Astrocyte (in vitro differentiated cells and primary cell): ENCODE measurements around the gene PPP6R2. TPM values are rescaled to one million over a fixed set of nuclear protein-coding genes. Genes with fewer than 3 reads are reported as not detected.

Experiments used
- DNase-seq: peaks from one replicate; pipeline ENCODE4 v3.0.0-alpha.2; 2010; ENCODE audit warnings: low read depth
- FAIRE-seq: peaks from 2 replicates; lab custom pipeline; 2011; peaks lifted over from hg19 to GRCh38; lab: Jason Lieb, UNC
- H2AFZ ChIP-seq: 2 replicates; pipeline ENCODE4 v1.6.0; 2012; ENCODE audit warnings: low read depth, low read length, inconsistent platforms
- H3K27ac ChIP-seq: 2 replicates; pipeline ENCODE4 v1.5.1; 2011; ENCODE audit warnings: low read depth, low read length, inconsistent platforms
- H3K27me3 ChIP-seq: 2 replicates; pipeline ENCODE4 v1.6.0; 2011; ENCODE audit warnings: low read length, inconsistent platforms; ENCODE audit not compliant: insufficient read depth
- H3K36me3 ChIP-seq: 2 replicates; pipeline ENCODE4 v1.5.1; 2011; ENCODE audit warnings: low read length, inconsistent platforms; ENCODE audit not compliant: insufficient read depth
- H3K4me1 ChIP-seq: 2 replicates; pipeline ENCODE4 v1.5.1; 2011; ENCODE audit warnings: low read length, inconsistent platforms; ENCODE audit not compliant: insufficient read depth
- H3K4me2 ChIP-seq: 2 replicates; pipeline ENCODE4 v1.6.0; 2012; ENCODE audit warnings: low read length, inconsistent platforms
- H3K4me3 ChIP-seq: 2 replicates; pipeline ENCODE4 v1.5.1; 2011; ENCODE audit warnings: low read depth, mild to moderate bottlenecking, low read length, inconsistent platforms; ENCODE audit not compliant: insufficient read depth
- H3K79me2 ChIP-seq: 2 replicates; pipeline ENCODE4 v1.6.0; 2012; ENCODE audit warnings: mild to moderate bottlenecking, low read length, inconsistent platforms; ENCODE audit not compliant: insufficient read depth
- H3K9ac ChIP-seq: 2 replicates; pipeline ENCODE4 v1.6.0; 2012; ENCODE audit warnings: mild to moderate bottlenecking, low read length, inconsistent platforms
- H3K9me3 ChIP-seq: 2 replicates; pipeline ENCODE4 v1.5.1; 2012; ENCODE audit warnings: low read depth, mild to moderate bottlenecking, low read length, inconsistent platforms; ENCODE audit not compliant: insufficient read depth
- H4K20me1 ChIP-seq: 2 replicates; pipeline ENCODE4 v1.6.0; 2012; ENCODE audit warnings: low read length, inconsistent platforms; ENCODE audit not compliant: insufficient read depth
- H3K27ac Mint-ChIP-seq: one replicate; pipeline ENCODE4 v1.8.0; 2021; ENCODE audit warnings: mild to moderate bottlenecking, mixed read lengths; ENCODE audit not compliant: unreplicated experiment
- H3K27me3 Mint-ChIP-seq: one replicate; pipeline ENCODE4 v1.8.0; 2021; ENCODE audit warnings: low read depth, mixed read lengths; ENCODE audit not compliant: unreplicated experiment
- H3K36me3 Mint-ChIP-seq: one replicate; pipeline ENCODE4 v1.8.0; 2021; ENCODE audit warnings: low read depth, mixed read lengths; ENCODE audit not compliant: unreplicated experiment
- H3K4me1 Mint-ChIP-seq: one replicate; pipeline ENCODE4 v1.8.0; 2021; ENCODE audit warnings: low read depth, mixed read lengths; ENCODE audit not compliant: unreplicated experiment
- H3K4me3 Mint-ChIP-seq: one replicate; pipeline ENCODE4 v1.8.0; 2021; ENCODE audit warnings: mild to moderate bottlenecking, moderate library complexity, mixed read lengths; ENCODE audit not compliant: unreplicated experiment
- H3K9me3 Mint-ChIP-seq: one replicate; pipeline ENCODE4 v1.8.0; 2021; ENCODE audit warnings: mild to moderate bottlenecking, mixed read lengths; ENCODE audit not compliant: unreplicated experiment
- EZH2 ChIP-seq: IDR thresholded peaks from 2 replicates; pipeline ENCODE4 v1.6.1; 2012; ENCODE audit warnings: mild to moderate bottlenecking, low read length, inconsistent platforms; ENCODE audit not compliant: insufficient read depth
- total RNA-seq: library from RNA; stranded (reverse); gene quantifications from 2 replicates; pipeline ENCODE4 v1.2.1, GENCODE V29; 2021
- TF ChIP-seq, protein P1 (sequence below): IDR thresholded peaks from 2 replicates; pipeline ENCODE4 v1.5.1; 2011; ENCODE audit warnings: low read depth, mild to moderate bottlenecking, inconsistent platforms, low read length, moderate library complexity; ENCODE audit not compliant: insufficient read depth

Gene PPP6R2
- total RNA-seq, 1 donor from 2014 or later = 48.3 TPM

DNA sequence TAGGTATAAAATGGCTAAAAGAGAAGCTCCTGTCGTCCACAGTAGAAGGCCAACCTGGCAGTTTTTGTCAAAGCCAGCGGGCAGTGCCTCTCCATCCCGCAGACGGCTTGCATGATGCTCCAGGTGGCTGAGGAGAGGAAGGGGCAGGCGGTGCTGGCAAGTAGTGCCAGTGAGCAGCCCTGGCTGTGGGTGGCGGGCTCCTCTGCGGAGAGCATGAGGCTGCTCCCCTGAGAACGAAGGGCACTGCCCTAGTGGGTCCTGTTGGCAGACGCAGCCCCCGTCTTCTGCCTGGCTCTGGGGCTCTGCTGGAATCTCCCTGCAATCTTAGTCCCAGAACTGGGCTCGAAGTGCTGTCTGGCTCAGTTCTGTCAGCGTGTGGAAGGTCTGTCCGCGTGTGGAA, 80.8 kb downstream of the PPP6R2 start:
- Histone ChIP-seq H2AFZ (no peak overlapping the region), H3K9ac (no peak overlapping the region), H3K9me3 (no peaks in the 10 kb centered on the region), H3K27ac (no peak overlapping the region), H3K27me3 (no peaks in the 10 kb centered on the region), H3K4me3 (no peak overlapping the region), H3K36me3 (peaks cover 44% of the 10 kb centered on the region), H4K20me1 (peaks cover 9% of the 10 kb centered on the region), H3K79me2 (no peaks in the 10 kb centered on the region), H3K4me2 (no peak overlapping the region), H3K4me1 (no peaks in the 10 kb centered on the region)
- Mint-ChIP-seq H3K27ac (no peak overlapping the region), H3K36me3 (peaks cover 13% of the 10 kb centered on the region), H3K4me3 (no peak overlapping the region), H3K27me3 (no peaks in the 10 kb centered on the region), H3K4me1 (no peaks in the 10 kb centered on the region), H3K9me3 (no peaks in the 10 kb centered on the region)
- DNase-seq (no peak), FAIRE-seq (no peak)
- TF ChIP-seq, protein P1, sequence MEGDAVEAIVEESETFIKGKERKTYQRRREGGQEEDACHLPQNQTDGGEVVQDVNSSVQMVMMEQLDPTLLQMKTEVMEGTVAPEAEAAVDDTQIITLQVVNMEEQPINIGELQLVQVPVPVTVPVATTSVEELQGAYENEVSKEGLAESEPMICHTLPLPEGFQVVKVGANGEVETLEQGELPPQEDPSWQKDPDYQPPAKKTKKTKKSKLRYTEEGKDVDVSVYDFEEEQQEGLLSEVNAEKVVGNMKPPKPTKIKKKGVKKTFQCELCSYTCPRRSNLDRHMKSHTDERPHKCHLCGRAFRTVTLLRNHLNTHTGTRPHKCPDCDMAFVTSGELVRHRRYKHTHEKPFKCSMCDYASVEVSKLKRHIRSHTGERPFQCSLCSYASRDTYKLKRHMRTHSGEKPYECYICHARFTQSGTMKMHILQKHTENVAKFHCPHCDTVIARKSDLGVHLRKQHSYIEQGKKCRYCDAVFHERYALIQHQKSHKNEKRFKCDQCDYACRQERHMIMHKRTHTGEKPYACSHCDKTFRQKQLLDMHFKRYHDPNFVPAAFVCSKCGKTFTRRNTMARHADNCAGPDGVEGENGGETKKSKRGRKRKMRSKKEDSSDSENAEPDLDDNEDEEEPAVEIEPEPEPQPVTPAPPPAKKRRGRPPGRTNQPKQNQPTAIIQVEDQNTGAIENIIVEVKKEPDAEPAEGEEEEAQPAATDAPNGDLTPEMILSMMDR = no peak
- TF ChIP-seq EZH2 = no peak

DNA sequence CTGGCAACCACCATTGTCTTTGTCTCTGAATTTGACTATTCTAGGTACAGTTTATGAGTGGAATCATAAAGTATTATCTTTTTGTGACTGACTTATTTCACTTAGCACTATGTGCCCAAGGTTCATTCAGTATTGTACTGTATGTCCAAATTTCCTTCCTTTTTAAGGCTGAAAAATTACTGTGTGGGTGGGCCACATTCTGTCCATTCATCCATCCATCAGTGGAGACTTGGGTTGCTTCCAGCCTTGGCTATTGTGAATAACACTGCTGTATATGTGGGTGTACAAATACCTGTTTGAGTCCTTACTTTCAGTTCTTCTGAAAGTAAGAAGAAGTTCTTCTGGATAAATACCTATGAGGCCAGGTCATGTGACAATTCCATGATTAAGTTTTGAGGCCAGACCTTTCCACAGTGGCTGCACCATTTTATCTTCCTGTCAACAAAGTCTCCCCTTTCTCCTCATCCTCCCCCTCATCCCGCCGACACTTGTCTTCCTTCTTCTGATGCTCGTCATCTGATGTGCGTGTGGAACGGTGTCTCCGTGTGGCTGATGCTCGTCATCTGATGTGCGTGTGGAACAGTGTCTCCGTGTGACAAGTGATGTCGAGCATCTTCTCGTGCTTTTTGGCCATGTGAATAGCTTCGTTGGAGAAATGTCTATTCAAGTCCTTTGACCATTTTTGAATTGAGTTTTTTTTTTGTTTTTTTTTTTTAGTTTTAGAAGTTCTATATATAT, 82.2 kb downstream of the PPP6R2 start:
- H2AFZ ChIP-seq = no peak overlapping the region
- H3K27ac ChIP-seq = no peak overlapping the region
- Mint-ChIP-seq H3K36me3 (peaks cover 17% of the 10 kb centered on the region), H3K27me3 (no peaks in the 10 kb centered on the region), H3K9me3 (no peaks in the 10 kb centered on the region), H3K27ac (no peak overlapping the region), H3K4me1 (no peaks in the 10 kb centered on the region), H3K4me3 (no peak overlapping the region)
- H3K36me3 ChIP-seq = peaks cover 42% of the 10 kb centered on the region
- H3K4me2 ChIP-seq = no peak overlapping the region
- DNase-seq = peak; percentile 21
- no peaks in the 10 kb centered on the region for H3K4me1 ChIP-seq
- TF ChIP-seq, protein P1 = no peak
- TF ChIP-seq EZH2 = no peak
- no peaks in the 10 kb centered on the region for H3K27me3 ChIP-seq
- peaks cover 18% of the 10 kb centered on the region for H4K20me1 ChIP-seq
- no peak overlapping the region for H3K9ac ChIP-seq
- H3K9me3 ChIP-seq = no peaks in the 10 kb centered on the region
- H3K4me3 ChIP-seq = no peak overlapping the region
- FAIRE-seq = no peak
- H3K79me2 ChIP-seq = peaks cover 3% of the 10 kb centered on the region
